Measurements from ENCODE around the gene ATP1A3. TPM values are rescaled to one million over a fixed set of nuclear protein-coding genes. Genes with fewer than 3 reads are reported as not detected.
A peak's percentile ranks its signal among the peaks of the same experiment; 100 is the strongest.

Gene ATP1A3
- total and polyA plus RNA-seq, 12 donors = 38.0 to 419 (median 334) TPM

DNA sequence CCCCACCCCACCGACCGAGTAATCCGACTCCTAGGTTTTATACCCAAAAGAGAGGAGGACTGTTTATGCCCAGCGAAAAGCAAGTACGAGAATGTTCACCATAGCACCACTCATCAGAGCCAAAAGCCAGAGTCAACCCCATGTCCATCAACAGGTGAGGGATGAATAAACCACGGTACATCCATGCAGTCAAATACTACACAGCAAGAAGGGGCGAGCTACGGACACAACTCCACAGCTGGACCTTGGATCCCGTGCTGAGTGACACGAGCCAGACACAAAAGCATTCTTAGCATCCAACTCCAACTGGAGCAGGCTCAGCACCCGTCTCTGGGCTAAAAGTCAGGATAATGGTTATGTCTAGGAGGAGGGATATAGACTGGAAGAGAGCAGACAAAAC lies 22.7 kb downstream of the ATP1A3 start:
- no peak for DNase-seq
- Histone ChIP-seq H3K27me3 (peaks cover 0 to under 1% (median 0%) of the 10 kb centered on the region in 7 donors), H3K36me3 (peaks cover 0 to 88% (median 0%) of the 10 kb centered on the region in 9 donors), H3K4me1 (no peaks in the 10 kb centered on the region), H3K9me3 (no peaks in the 10 kb centered on the region), H3K27ac (no peak overlapping the region), H3K4me3 (no peak overlapping the region)
- no peak for ATAC-seq
- 77 to 83% methylated on average over 11 of the region's 11 CpGs for WGBS, 2 donors
- TF ChIP-seq, protein P1, sequence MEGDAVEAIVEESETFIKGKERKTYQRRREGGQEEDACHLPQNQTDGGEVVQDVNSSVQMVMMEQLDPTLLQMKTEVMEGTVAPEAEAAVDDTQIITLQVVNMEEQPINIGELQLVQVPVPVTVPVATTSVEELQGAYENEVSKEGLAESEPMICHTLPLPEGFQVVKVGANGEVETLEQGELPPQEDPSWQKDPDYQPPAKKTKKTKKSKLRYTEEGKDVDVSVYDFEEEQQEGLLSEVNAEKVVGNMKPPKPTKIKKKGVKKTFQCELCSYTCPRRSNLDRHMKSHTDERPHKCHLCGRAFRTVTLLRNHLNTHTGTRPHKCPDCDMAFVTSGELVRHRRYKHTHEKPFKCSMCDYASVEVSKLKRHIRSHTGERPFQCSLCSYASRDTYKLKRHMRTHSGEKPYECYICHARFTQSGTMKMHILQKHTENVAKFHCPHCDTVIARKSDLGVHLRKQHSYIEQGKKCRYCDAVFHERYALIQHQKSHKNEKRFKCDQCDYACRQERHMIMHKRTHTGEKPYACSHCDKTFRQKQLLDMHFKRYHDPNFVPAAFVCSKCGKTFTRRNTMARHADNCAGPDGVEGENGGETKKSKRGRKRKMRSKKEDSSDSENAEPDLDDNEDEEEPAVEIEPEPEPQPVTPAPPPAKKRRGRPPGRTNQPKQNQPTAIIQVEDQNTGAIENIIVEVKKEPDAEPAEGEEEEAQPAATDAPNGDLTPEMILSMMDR (IDR thresholded peaks at IDR 0.05) = no peak
- intact Hi-C loops (cut with DNase I) = no loop called here

DNA sequence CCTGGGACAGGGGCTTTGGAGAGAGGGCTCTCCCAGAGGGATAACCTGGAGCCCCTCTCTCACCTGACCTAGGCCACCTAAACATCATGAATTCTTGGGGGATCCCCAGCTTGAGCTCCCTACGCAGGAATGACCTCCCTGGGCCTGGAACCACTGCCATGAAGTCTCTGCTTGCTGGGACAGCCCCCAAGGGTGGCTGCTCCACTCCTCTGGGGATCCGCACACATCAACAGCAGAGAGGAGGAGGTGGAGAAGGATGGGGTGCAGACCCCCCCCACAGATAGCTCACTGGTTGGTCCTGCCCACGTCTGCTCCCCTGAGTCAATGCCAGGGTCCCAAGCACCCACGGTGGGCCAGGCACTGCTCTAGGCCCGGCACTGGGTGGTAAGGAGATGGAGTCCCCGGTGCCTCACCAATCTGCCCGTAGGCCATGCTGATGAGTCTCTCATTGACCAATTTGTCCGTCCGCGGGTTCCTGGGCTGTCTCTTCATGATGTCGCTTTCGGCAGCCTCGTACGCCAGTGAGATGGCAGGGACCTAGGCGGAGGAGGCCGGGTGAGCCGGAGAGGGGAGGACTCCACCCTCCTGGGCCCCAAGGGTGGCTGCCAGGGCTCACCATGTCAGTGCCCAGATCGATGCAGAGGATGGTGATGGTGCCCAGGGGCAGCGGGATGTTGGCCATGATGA lies 24.1 kb downstream of the ATP1A3 start:
- intact Hi-C loops (cut with DNase I) = no loop called here

DNA sequence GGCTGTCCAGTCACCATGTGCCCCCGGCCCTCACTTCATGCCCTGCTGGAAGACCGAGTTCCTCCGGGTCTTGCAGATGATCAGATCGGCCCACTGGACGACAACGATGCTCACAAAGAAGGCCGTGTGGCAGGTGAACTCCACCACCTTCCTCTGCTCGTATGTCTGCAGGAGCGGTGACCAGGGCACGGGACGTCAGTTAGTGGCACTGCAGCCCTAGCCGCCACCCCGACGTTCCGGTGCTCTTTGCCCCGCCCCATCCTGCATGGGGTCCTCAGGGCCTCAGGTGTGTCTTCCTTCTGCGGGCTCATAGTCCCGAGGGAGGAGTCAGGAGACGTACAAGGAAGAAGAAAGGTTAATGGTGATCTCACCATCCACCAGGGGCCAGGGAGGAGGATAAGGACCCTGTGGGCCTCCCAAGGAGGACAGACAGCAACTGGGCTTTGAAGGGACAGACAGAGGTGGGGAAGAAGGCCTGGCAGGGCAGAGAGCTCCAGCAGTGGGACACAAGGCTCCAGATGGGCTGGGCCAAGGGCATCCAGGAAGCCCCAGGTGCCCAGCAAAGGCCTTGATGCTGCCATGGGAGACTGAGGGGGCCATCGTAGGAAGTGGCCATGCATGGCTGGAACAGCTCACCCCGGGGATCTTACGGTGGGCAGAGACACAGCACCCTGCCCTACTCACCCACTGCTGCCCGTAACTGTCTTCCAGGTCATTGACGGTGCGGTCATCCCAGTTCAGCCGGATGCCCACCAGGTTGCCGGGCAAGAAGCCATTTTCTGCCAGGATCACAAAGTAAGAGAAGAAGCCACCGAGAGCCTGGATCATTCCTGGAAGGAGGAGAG lies 25.1 kb downstream of the ATP1A3 start:
- DNase-seq = no peak
- 79 to 87% methylated on average over 28 of the region's 28 CpGs for WGBS, 2 donors
- TF ChIP-seq, protein P1 (IDR thresholded peaks at IDR 0.05) = no peak

More for the DNA sequence above, 24.1 kb downstream of the ATP1A3 start:
- DNase-seq (no peak), ATAC-seq (peak in 1 of 8 donors; percentile 1)
- no peaks in the 10 kb centered on the region for H3K4me1 ChIP-seq
- peaks cover 0 to 84% (median 0%) of the 10 kb centered on the region in 9 donors for H3K36me3 ChIP-seq
- H3K27me3 ChIP-seq = peaks cover 0 to 4% (median 0%) of the 10 kb centered on the region in 7 donors
- 86 to 90% methylated on average over 19 of the region's 19 CpGs for WGBS, 2 donors
- TF ChIP-seq, protein P1 (IDR thresholded peaks at IDR 0.05) = no peak
- H3K4me3 ChIP-seq = no peak overlapping the region
- H3K9me3 ChIP-seq = no peaks in the 10 kb centered on the region
- H3K27ac ChIP-seq = no peak overlapping the region

DNA sequence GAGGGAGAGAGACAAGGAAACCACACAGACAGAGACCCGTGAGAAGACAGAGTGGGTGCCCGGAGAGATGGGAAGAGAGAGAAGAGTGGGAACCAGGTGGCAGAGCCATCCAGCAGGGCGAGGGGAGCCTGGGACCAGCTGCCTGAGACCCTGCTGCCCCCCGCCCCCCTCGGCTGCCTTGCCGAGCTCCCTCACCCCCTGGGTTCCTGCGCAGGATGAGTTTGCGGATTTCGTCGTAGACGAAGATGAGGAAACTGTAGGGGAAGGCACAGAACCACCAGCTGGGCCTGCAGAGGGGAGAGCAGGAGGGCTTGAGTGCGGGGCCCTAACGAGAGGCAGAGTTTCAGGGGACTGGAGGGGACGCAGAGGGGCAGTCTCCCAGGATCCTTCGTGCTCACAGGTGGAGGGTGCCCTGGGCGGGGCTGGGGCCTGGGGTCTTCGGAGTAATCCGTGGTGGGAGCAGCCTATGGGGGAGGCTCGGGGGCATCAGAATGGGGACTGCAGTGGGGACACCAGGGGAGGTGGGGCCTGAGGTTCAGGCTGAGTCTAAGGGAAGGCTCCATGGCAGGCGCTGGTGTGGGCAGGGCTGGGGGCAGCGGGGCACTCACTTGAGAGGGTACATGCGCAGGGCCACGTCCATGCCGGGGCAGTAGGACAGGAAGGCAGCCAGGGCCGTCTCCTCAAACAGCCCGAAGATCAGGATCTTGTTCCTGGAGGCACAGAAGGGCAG lies 26.8 kb downstream of the ATP1A3 start:
- ATAC-seq = peak in 1 of 8 donors; percentile 5
- Histone ChIP-seq H3K4me3 (peak overlapping the region in 1 of 10 donors; percentile 9), H3K36me3 (peaks cover 0 to 62% (median 0%) of the 10 kb centered on the region in 9 donors), H3K27me3 (peaks cover 0 to 4% (median 0%) of the 10 kb centered on the region in 7 donors), H3K9me3 (no peaks in the 10 kb centered on the region), H3K27ac (peak overlapping the region in 2 of 10 donors; percentile 40 to 75), H3K4me1 (no peaks in the 10 kb centered on the region)
- WGBS, 2 donors = 65 to 77% methylated on average over 26 of the region's 26 CpGs
- DNase-seq = no peak
- TF ChIP-seq, protein P1 (IDR thresholded peaks at IDR 0.05) = no peak
- intact Hi-C loops (cut with DNase I) = no loop called here

More for the DNA sequence above, 25.1 kb downstream of the ATP1A3 start:
- no peak overlapping the region for H3K4me3 ChIP-seq
- ATAC-seq = peak in 1 of 8 donors; percentile 4
- H3K9me3 ChIP-seq = no peaks in the 10 kb centered on the region
- no peaks in the 10 kb centered on the region for H3K4me1 ChIP-seq
- intact Hi-C loops (cut with DNase I) = no loop called here
- H3K27ac ChIP-seq = no peak overlapping the region
- H3K36me3 ChIP-seq = peaks cover 0 to 76% (median 0%) of the 10 kb centered on the region in 9 donors
- peaks cover 0 to 4% (median 0%) of the 10 kb centered on the region in 7 donors for H3K27me3 ChIP-seq

All from heart right ventricle (tissue), 16 donors.